Neural cell (in vitro differentiated cells): ENCODE data around the gene RADIL. TPM values are rescaled to one million over a fixed set of nuclear protein-coding genes. Genes with fewer than 3 reads are reported as not detected.
"Not testable (repeated sequence)": the region's sequence is repeated elsewhere in the genome, so short reads cannot be mapped to it uniquely, and the experiment has no call there.

ENCODE experiments used
- H2AFZ ChIP-seq: fragments of 200-600, 300-800 bp; sonication (generic), shearing (Covaris generic); 2 replicates; pipeline ENCODE4 v1.6.0; 2014; ENCODE audit warnings: low read depth, mild to moderate bottlenecking, antibody characterized with exemption, low read length, moderate library complexity
- H3F3A ChIP-seq: fragments of 200-600 bp; shearing (Covaris generic); 2 replicates; pipeline ENCODE4 v1.6.1; 2016; ENCODE audit warnings: mild to moderate bottlenecking, moderate library complexity, mixed read lengths, antibody characterized with exemption, low read length; ENCODE audit not compliant: insufficient read depth, poor library complexity, severe bottlenecking
- H3K27ac ChIP-seq: fragments of 200-600, 300-800 bp; sonication (generic), shearing (Covaris generic); 2 replicates; pipeline ENCODE4 v1.5.1; 2014; ENCODE audit warnings: mild to moderate bottlenecking, low read length, moderate library complexity
- H3K27me3 ChIP-seq: fragments of 300-800, 200-600 bp; sonication (generic), shearing (Covaris generic); 2 replicates; pipeline ENCODE4 v1.6.0; 2014; ENCODE audit warnings: mild to moderate bottlenecking, low read depth, low read length, moderate library complexity; ENCODE audit not compliant: insufficient read depth
- H3K36me3 ChIP-seq: fragments of 300-800, 200-600 bp; sonication (generic), shearing (Covaris generic); 2 replicates; pipeline ENCODE4 v1.5.1; 2014; ENCODE audit warnings: mild to moderate bottlenecking, antibody characterized with exemption, low read length, moderate library complexity; ENCODE audit not compliant: insufficient read depth
- H3K4me2 ChIP-seq: fragments of 300-800, 200-600 bp; sonication (generic), shearing (Covaris generic); 2 replicates; pipeline ENCODE4 v1.6.0; 2014; ENCODE audit warnings: mild to moderate bottlenecking, low read length
- H3K4me3 ChIP-seq: fragments of 300-800, 200-600 bp; sonication (generic), shearing (Covaris generic); 2 replicates; pipeline ENCODE4 v1.5.1; 2014; ENCODE audit warnings: mild to moderate bottlenecking, low read length, moderate library complexity
- H3K79me2 ChIP-seq: fragments of 200-600 bp; shearing (Covaris generic); replicated peaks from 2 replicates; pipeline ENCODE4 v1.6.0; 2014; ENCODE audit warnings: mild to moderate bottlenecking, low read length, moderate library complexity; ENCODE audit not compliant: insufficient read depth
- H3K9ac ChIP-seq: fragments of 300-800, 200-600 bp; sonication (generic), shearing (Covaris generic); 2 replicates; pipeline ENCODE4 v1.6.1; 2016; ENCODE audit warnings: mild to moderate bottlenecking, low read length, mixed read lengths
- H3K9me2 ChIP-seq: fragments of 200-600 bp; shearing (Covaris generic); 2 replicates; pipeline ENCODE4 v1.6.1; 2016; ENCODE audit warnings: mild to moderate bottlenecking, low read length, mixed read lengths; ENCODE audit not compliant: insufficient read depth
- H3K9me3 ChIP-seq: fragments of 200-600, 300-800 bp; sonication (generic), shearing (Covaris generic); 2 replicates; pipeline ENCODE4 v1.6.1; 2016; ENCODE audit warnings: mild to moderate bottlenecking, mixed run types, low read length, moderate library complexity, mixed read lengths
- H4K20me1 ChIP-seq: fragments of 200-600 bp; shearing (Covaris generic); 2 replicates; pipeline ENCODE4 v1.6.1; 2016; ENCODE audit warnings: mild to moderate bottlenecking, mixed run types; ENCODE audit not compliant: insufficient read depth
- CTCF ChIP-seq: fragments of 450-650 bp; IDR thresholded peaks from 2 replicates; pipeline ENCODE4 v1.5.1; 2014; ENCODE audit warnings: antibody characterized with exemption, mild to moderate bottlenecking, moderate library complexity; ENCODE audit not compliant: poor library complexity, severe bottlenecking
- EP300 ChIP-seq: fragments of 450-650 bp; conservative IDR thresholded peaks from 2 replicates; pipeline ENCODE4 v1.6.1; 2014; ENCODE audit warnings: antibody characterized with exemption, mild to moderate bottlenecking, moderate library complexity; ENCODE audit not compliant: poor library complexity, severe bottlenecking
- EZH2 ChIP-seq: fragments of 200-600, 300-800 bp; shearing (Covaris generic), sonication (generic); IDR thresholded peaks from 2 replicates; pipeline ENCODE4 v1.6.1; 2014; ENCODE audit warnings: antibody characterized with exemption, low read length, borderline replicate concordance, mild to moderate bottlenecking; ENCODE audit not compliant: insufficient read depth, poor library complexity, severe bottlenecking
- MXI1 ChIP-seq: fragments of 450-650 bp; conservative IDR thresholded peaks from 2 replicates; pipeline ENCODE4 v1.6.1; 2014; ENCODE audit warnings: antibody characterized with exemption, mild to moderate bottlenecking; ENCODE audit not compliant: poor library complexity, severe bottlenecking
- POLR2AphosphoS5 ChIP-seq: IDR thresholded peaks from 2 replicates; pipeline ENCODE4 v1.6.1; 2012
- RAD21 ChIP-seq: fragments of 450-650 bp; conservative IDR thresholded peaks from 2 replicates; pipeline ENCODE4 v1.6.1; 2014; ENCODE audit warnings: antibody characterized with exemption, mild to moderate bottlenecking, moderate library complexity
- REST ChIP-seq: IDR thresholded peaks from 2 replicates; pipeline ENCODE4 v1.6.1; 2012; ENCODE audit warnings: borderline replicate concordance
- SMC3 ChIP-seq: fragments of 450-650 bp; conservative IDR thresholded peaks from 2 replicates; pipeline ENCODE4 v1.6.1; 2014; ENCODE audit warnings: antibody characterized with exemption, mild to moderate bottlenecking, moderate library complexity; ENCODE audit not compliant: poor library complexity
- TAF1 ChIP-seq: IDR thresholded peaks from 2 replicates; pipeline ENCODE4 v1.6.1; 2012; ENCODE audit warnings: low read depth
- polyA plus RNA-seq: library from polyadenylated mRNA; depleted of rRNA; stranded (reverse); fragments of >200 nt; gene quantifications from 2 replicates; pipeline ENCODE4 v1.2.3, GENCODE V29; 2014

The RADIL gene
- polyA plus RNA-seq, 1 donor from 2014 or later = 4.1 TPM

DNA sequence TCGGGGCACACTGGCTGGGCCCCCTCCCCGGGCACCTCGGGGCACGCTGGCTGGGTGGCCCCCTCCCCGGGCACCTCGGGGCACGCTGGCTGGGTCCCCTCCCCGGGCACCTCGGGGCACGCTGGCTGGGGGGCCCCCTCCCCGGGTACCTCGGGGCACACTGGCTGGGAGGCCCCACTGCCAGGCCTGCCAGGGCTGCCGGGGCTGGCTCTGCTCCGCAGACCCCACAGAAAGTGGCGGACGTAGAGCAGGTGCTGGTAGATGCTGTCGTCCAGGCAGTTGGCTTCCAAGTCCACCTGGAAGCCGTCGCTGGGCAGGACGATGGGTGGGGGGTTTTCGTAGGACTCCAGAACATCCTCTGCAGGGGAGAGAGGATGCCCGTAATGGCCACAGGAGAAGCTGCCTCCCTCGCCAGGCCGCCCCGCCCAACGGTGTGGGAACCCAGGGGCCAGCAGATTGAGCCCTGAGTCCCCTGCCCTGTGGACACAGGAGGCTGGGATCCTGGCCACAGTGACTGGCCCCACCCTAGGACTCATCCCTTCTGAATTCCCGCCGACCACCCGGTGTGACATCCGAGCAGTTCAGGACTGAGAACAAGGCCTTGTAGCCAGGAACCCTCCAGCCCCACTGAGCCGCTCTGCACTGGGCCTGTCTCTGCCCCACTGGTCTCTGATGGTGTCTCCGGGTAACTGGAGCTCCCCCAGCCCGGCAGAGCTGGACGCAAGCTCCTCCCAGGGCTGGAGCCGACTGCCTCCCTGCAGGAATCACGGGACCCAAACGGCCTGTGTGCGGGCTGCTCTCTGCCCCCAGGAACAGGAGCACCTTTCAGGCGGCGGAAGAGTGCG, 79.9 kb downstream of the RADIL start:
- no peaks in the 10 kb centered on the region for H3K9me3 ChIP-seq
- H3K4me2 ChIP-seq = no peak overlapping the region
- no peaks in the 10 kb centered on the region for H3K79me2 ChIP-seq
- no peaks in the 10 kb centered on the region for H3K27me3 ChIP-seq
- H3K9me2 ChIP-seq = no peaks in the 10 kb centered on the region
- no peak for TF ChIP-seq POLR2AphosphoS5
- no peak for TF ChIP-seq TAF1
- no peak for TF ChIP-seq EP300
- TF ChIP-seq REST = no peak
- no peak for TF ChIP-seq RAD21
- no peak for TF ChIP-seq CTCF
- TF ChIP-seq SMC3 = no peak
- TF ChIP-seq EZH2 = no peak
- no peak for TF ChIP-seq MXI1
- H3K9ac ChIP-seq = no peak overlapping the region
- no peak overlapping the region for H2AFZ ChIP-seq
- no peaks in the 10 kb centered on the region for H3F3A ChIP-seq
- H3K4me3 ChIP-seq = no peak overlapping the region
- H3K36me3 ChIP-seq = no peaks in the 10 kb centered on the region
- no peaks in the 10 kb centered on the region for H4K20me1 ChIP-seq
- no peak overlapping the region for H3K27ac ChIP-seq

DNA sequence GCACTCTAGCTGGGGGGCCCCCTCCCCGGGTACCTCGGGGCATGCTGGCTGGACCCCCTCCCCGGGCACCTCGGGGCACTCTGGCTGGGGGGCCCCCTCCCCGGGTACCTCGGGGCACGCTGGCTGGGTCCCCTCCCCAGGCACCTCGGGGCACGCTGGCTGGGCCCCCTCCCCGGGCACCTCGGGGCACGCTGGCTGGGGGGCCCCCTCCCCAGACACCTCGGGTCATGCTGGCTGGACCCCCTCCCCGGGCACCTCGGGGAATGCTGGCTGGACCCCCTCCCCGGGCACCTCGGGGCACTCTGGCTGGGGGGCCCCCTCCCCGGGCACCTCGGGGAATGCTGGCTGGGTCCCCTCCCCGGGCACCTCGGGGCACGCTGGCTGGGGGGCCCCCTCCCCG, 80.9 kb downstream of the RADIL start:
- H3K36me3 ChIP-seq = not testable (repeated sequence)

More for the DNA sequence above, 80.9 kb downstream of the RADIL start:
- not testable (repeated sequence) for H3K79me2 ChIP-seq, H3K27ac ChIP-seq, H2AFZ ChIP-seq, H4K20me1 ChIP-seq, H3K9ac ChIP-seq, H3K4me2 ChIP-seq, H3K9me3 ChIP-seq, H3K27me3 ChIP-seq, H3K4me3 ChIP-seq, H3K9me2 ChIP-seq, H3F3A ChIP-seq
